Measurements from ENCODE around the gene VPREB3.

VPREB3 gene

DNA sequence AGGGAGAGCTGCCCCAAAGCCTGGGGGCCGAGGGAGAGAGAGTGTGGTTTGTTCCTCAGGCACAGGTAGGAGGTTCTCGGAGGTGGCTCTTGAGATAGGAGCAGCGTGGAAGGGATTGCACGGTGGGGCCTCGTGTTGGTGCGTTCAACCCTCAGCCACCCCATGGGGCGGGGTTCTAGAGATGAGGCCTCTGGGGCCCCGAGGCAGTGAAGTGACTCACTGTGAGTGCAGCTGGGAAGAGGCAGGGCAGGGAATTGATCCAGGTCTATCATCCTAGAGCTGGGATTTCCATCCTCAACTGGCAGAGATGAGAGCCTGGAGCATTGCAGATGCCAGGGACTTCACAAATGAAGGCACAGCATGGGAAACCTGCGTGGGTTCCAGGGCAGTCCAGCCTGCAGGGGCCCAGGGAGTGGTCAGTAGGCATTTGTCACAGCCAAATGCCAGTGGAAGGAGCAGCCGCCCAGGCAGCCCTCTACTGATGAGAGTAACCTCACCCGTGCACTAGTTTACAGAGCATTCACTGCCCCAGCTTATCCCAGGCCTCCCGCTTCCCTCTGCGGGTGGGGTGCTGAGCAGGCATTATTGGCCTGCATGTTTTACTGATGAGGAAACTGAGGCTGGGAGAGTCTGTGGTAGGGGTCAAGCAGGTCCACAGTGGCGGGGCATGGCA, 27.4 kb upstream of the VPREB3 start:
- Histone ChIP-seq H3K9me3 (no peaks in the 10 kb centered on the region), H3K27ac (no peak overlapping the region), H3K4me3 (ENCODE audit: low read depth in 1 of 2, low read length in 1 of 2) (no peak overlapping the region), H3K27me3 (no peaks in the 10 kb centered on the region), H3K36me3 (no peaks in the 10 kb centered on the region), H3K4me1 (ENCODE audit: control insufficient read depth in 1 of 2, insufficient read depth in 1 of 2, low read depth in 1 of 2, low read length in 1 of 2) (peaks cover 4 to 6% of the 10 kb centered on the region in 2 experiments)
- TF ChIP-seq, protein P1, sequence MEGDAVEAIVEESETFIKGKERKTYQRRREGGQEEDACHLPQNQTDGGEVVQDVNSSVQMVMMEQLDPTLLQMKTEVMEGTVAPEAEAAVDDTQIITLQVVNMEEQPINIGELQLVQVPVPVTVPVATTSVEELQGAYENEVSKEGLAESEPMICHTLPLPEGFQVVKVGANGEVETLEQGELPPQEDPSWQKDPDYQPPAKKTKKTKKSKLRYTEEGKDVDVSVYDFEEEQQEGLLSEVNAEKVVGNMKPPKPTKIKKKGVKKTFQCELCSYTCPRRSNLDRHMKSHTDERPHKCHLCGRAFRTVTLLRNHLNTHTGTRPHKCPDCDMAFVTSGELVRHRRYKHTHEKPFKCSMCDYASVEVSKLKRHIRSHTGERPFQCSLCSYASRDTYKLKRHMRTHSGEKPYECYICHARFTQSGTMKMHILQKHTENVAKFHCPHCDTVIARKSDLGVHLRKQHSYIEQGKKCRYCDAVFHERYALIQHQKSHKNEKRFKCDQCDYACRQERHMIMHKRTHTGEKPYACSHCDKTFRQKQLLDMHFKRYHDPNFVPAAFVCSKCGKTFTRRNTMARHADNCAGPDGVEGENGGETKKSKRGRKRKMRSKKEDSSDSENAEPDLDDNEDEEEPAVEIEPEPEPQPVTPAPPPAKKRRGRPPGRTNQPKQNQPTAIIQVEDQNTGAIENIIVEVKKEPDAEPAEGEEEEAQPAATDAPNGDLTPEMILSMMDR (IDR thresholded peaks at IDR 0.05), result no peak

DNA sequence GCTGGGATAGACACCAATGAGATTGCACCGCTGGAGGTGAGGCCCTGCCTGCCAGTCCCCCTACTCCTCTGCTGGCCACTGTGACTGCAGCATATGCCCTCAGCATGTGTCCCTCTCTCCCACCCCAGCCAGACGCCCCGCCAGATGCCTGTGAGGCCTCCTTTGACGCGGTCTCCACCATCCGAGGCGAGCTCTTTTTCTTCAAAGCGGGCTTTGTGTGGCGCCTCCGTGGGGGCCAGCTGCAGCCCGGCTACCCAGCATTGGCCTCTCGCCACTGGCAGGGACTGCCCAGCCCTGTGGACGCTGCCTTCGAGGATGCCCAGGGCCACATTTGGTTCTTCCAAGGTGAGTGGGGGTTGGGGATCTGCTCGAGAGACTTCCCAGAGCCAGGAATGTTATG, 26.8 kb upstream of the VPREB3 start:
- Histone ChIP-seq H3K4me1 (ENCODE audit: control insufficient read depth in 1 of 2, insufficient read depth in 1 of 2, low read depth in 1 of 2, low read length in 1 of 2) (peaks cover 0 to under 1% of the 10 kb centered on the region in 2 experiments), H3K27me3 (peaks cover under 1% of the 10 kb centered on the region), H3K4me3 (ENCODE audit: low read depth in 1 of 2, low read length in 1 of 2) (no peak overlapping the region), H3K9me3 (no peaks in the 10 kb centered on the region), H3K36me3 (no peaks in the 10 kb centered on the region), H3K27ac (no peak overlapping the region)
- TF ChIP-seq, protein P1 (IDR thresholded peaks at IDR 0.05), result no peak

DNA sequence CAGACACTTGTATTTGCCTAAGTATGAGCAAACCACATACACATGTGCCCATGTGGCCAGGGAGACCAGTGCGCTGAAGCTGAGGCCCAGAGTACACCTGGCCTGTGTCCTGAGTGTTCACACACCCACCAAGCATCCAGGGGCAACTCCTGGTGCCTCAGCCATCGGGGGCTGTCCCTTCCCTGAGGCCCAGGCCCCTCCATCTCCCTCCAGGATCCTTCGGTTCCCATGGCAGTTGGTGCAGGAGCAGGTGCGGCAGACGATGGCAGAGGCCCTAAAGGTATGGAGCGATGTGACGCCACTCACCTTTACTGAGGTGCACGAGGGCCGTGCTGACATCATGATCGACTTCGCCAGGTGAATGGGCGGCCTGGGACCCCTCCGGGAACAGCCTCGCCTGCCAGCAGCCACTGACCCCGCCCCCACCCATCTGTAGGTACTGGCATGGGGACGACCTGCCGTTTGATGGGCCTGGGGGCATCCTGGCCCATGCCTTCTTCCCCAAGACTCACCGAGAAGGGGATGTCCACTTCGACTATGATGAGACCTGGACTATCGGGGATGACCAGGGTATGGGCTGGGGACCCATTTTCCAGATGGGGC, 26.0 kb upstream of the VPREB3 start:
- Histone ChIP-seq H3K27me3 (peaks cover 9% of the 10 kb centered on the region), H3K4me3 (ENCODE audit: low read depth in 1 of 2, low read length in 1 of 2) (no peak overlapping the region), H3K27ac (no peak overlapping the region), H3K9me3 (no peaks in the 10 kb centered on the region), H3K4me1 (ENCODE audit: control insufficient read depth in 1 of 2, insufficient read depth in 1 of 2, low read depth in 1 of 2, low read length in 1 of 2) (no peaks in the 10 kb centered on the region), H3K36me3 (no peaks in the 10 kb centered on the region)
- TF ChIP-seq, protein P1 (IDR thresholded peaks at IDR 0.05), result no peak

GRCh38 chr22:23779731-23780130, 25.5 kb upstream of the VPREB3 start:
- TF ChIP-seq, protein P1 (IDR thresholded peaks at IDR 0.05), result no peak
- Histone ChIP-seq H3K4me1 (ENCODE audit: control insufficient read depth in 1 of 2, insufficient read depth in 1 of 2, low read depth in 1 of 2, low read length in 1 of 2) (no peaks in the 10 kb centered on the region), H3K36me3 (no peaks in the 10 kb centered on the region), H3K4me3 (ENCODE audit: low read depth in 1 of 2, low read length in 1 of 2) (no peak overlapping the region), H3K27me3 (peaks cover 14% of the 10 kb centered on the region), H3K9me3 (no peaks in the 10 kb centered on the region), H3K27ac (no peak overlapping the region)

- H3K27ac ChIP-seq, result no peak overlapping the region
- H3K4me3 ChIP-seq (ENCODE audit: low read depth in 1 of 2, low read length in 1 of 2), result no peak overlapping the region
- TF ChIP-seq, protein P1 (IDR thresholded peaks at IDR 0.05), result no peak
- H3K9me3 ChIP-seq, result no peaks in the 10 kb centered on the region
- no peaks in the 10 kb centered on the region for H3K4me1 ChIP-seq (ENCODE audit: control insufficient read depth in 1 of 2, insufficient read depth in 1 of 2, low read depth in 1 of 2, low read length in 1 of 2)
- no peaks in the 10 kb centered on the region for H3K36me3 ChIP-seq
- H3K27me3 ChIP-seq, result peaks cover 20% of the 10 kb centered on the region
These were observed 24.9 kb upstream of the VPREB3 start for GRCh38 chr22:23779083-23779482.

Measured in neutrophil (primary cell).